CD14-positive monocyte (primary cell): Measurements from ENCODE around the gene RBL2. TPM values are rescaled to one million over a fixed set of nuclear protein-coding genes. Genes with fewer than 3 reads are reported as not detected.

Experiments
- DNase-seq, 3 donors: peaks; one replicate each; pipeline ENCODE4 v3.0.0-alpha.2; 2011 to 2022
- H2AFZ ChIP-seq: 2 replicates; pipeline ENCODE4 v1.6.0; 2012; ENCODE audit warnings: mild to moderate bottlenecking, low read depth, low read length, inconsistent platforms; ENCODE audit not compliant: insufficient read depth, poor library complexity, severe bottlenecking
- H3K27ac ChIP-seq, 2 donors: 1 replicate in 1 of 2; 2 replicates in 1 of 2; pipeline ENCODE4 v1.5.1; 2012 to 2013; ENCODE audit warnings: low read length in 2 of 2, control low read depth in 1 of 2, inconsistent platforms in 1 of 2, low read depth in 1 of 2, mild to moderate bottlenecking in 1 of 2
- H3K27me3 ChIP-seq, 2 donors: one replicate each; pipeline versions ENCODE4 v1.6.0 to v1.6.1; 2011 to 2013; ENCODE audit warnings: low read length in 2 of 2; ENCODE audit not compliant: control insufficient read depth in 2 of 2, insufficient read depth in 2 of 2
- H3K36me3 ChIP-seq, 2 donors: replicated peaks in 1 of 2; 1 replicate in 1 of 2; 2 replicates in 1 of 2; pipeline versions ENCODE4 v1.5.1 to v1.6.1; 2012 to 2013; ENCODE audit warnings: low read length in 2 of 2, control low read depth in 1 of 2, inconsistent platforms in 1 of 2, mild to moderate bottlenecking in 1 of 2; ENCODE audit not compliant: insufficient read depth in 2 of 2, control insufficient read depth in 1 of 2
- H3K4me1 ChIP-seq, 2 donors: 1 replicate in 1 of 2; 2 replicates in 1 of 2; pipeline versions ENCODE4 v1.5.1 to v1.6.1; 2012 to 2013; ENCODE audit warnings: low read length in 2 of 2, control low read depth in 1 of 2, inconsistent platforms in 1 of 2, mild to moderate bottlenecking in 1 of 2, moderate library complexity in 1 of 2; ENCODE audit not compliant: insufficient read depth in 2 of 2, control insufficient read depth in 1 of 2
- H3K4me2 ChIP-seq: replicated peaks from 2 replicates; pipeline ENCODE3; 2012; ENCODE audit warnings: low read length, moderate library complexity, mild to moderate bottlenecking; ENCODE audit not compliant: poor library complexity, severe bottlenecking; ENCODE audit errors: extremely low read depth
- H3K4me3 ChIP-seq, 3 experiments: fragments of 200-600 bp in 1 of 3; sonication (generic) in 1 of 3; replicated peaks in 1 of 3; 1 replicate in 2 of 3; 2 replicates in 1 of 3; pipeline ENCODE4 v1.5.1; 2011 to 2013; ENCODE audit warnings: low read length in 3 of 3, mild to moderate bottlenecking in 3 of 3, control low read depth in 2 of 3, low read depth in 2 of 3, inconsistent platforms in 1 of 3, moderate library complexity in 1 of 3
- H3K79me2 ChIP-seq: 2 replicates; pipeline ENCODE4 v1.6.0; 2012; ENCODE audit warnings: mild to moderate bottlenecking, control low read depth, inconsistent platforms, low read length, moderate library complexity; ENCODE audit not compliant: insufficient read depth
- H3K9ac ChIP-seq: 2 replicates; pipeline ENCODE4 v1.6.0; 2017; ENCODE audit warnings: low read length, mild to moderate bottlenecking; ENCODE audit not compliant: insufficient read depth, poor library complexity, severe bottlenecking
- H3K9me3 ChIP-seq, 2 donors: replicated peaks in 1 of 2; 1 replicate in 1 of 2; 2 replicates in 1 of 2; pipeline versions ENCODE4 v1.5.1 to v1.6.1; 2012 to 2013; ENCODE audit warnings: low read length in 2 of 2, control low read depth in 1 of 2; ENCODE audit not compliant: control insufficient read depth in 1 of 2, insufficient read depth in 1 of 2
- H4K20me1 ChIP-seq: 2 replicates; pipeline ENCODE4 v1.6.0; 2012; ENCODE audit warnings: mild to moderate bottlenecking, low read length, control low read depth, moderate library complexity; ENCODE audit not compliant: insufficient read depth
- H3K27ac Mint-ChIP-seq, 7 donors: one replicate each; pipeline ENCODE4 v1.8.0; 2020; ENCODE audit warnings: mild to moderate bottlenecking in 7 of 7, mixed read lengths in 7 of 7, moderate library complexity in 6 of 7, inconsistent platforms in 2 of 7
- H3K27me3 Mint-ChIP-seq, 3 donors: one replicate each; pipeline ENCODE4 v1.8.0; 2021 to 2022; ENCODE audit warnings: low read depth in 3 of 3, mild to moderate bottlenecking in 3 of 3, mixed read lengths in 3 of 3, moderate library complexity in 3 of 3, inconsistent platforms in 1 of 3
- H3K36me3 Mint-ChIP-seq, 2 donors: one replicate each; pipeline ENCODE4 v1.8.0; 2020; ENCODE audit warnings: mixed read lengths in 2 of 2, inconsistent platforms in 1 of 2, mild to moderate bottlenecking in 1 of 2
- H3K4me1 Mint-ChIP-seq: one replicate; pipeline ENCODE4 v1.8.0; 2020; ENCODE audit warnings: mild to moderate bottlenecking, mixed read lengths
- H3K4me3 Mint-ChIP-seq, 2 donors: one replicate each; pipeline ENCODE4 v1.8.0; 2020; ENCODE audit warnings: mild to moderate bottlenecking in 2 of 2, mixed read lengths in 2 of 2, moderate library complexity in 1 of 2
- H3K9me3 Mint-ChIP-seq, 7 donors: one replicate each; pipeline ENCODE4 v1.8.0; 2020 to 2022; ENCODE audit warnings: mixed read lengths in 7 of 7, mild to moderate bottlenecking in 6 of 7, moderate library complexity in 6 of 7, inconsistent platforms in 2 of 7
- WGBS: methylation state at CpG from one replicate; pipeline ENCODE4 v1.1.5; 2013; ENCODE audit warnings: missing lambda C conversion rate; ENCODE audit not compliant: insufficient coverage; 5-methylcytosine and 5-hydroxymethylcytosine counted together
- intact Hi-C, 2 donors: fragments of 100-400 bp; cut with micrococcal nuclease; formaldehyde crosslinking; loops; one replicate each; pipeline versions ENCODE4 v1.15.0 to v1.15.1; 2023
- polyA plus RNA-seq, 3 donors: library from polyadenylated mRNA; depleted of rRNA in 1 of 3; unstranded in 2 of 3; stranded (reverse) in 1 of 3; fragments of 300-500 nt in 2 of 3; fragments of >200 nt in 1 of 3; fragmentation: Illumina TruSeq in 2 of 3; gene quantifications; 1 replicate in 2 of 3; 2 replicates in 1 of 3; pipeline ENCODE4 v1.2.3, GENCODE V29; 2012 to 2021
- TF ChIP-seq, protein P1 (sequence below): fragments of 200-600 bp; IDR thresholded peaks from one replicate; pipeline ENCODE4 v1.8.0; 2022; ENCODE audit warnings: antibody characterized with exemption, mild to moderate bottlenecking

Gene RBL2
- polyA plus RNA-seq, 3 donors: 54.3 to 104 (median 77.7) TPM

DNA sequence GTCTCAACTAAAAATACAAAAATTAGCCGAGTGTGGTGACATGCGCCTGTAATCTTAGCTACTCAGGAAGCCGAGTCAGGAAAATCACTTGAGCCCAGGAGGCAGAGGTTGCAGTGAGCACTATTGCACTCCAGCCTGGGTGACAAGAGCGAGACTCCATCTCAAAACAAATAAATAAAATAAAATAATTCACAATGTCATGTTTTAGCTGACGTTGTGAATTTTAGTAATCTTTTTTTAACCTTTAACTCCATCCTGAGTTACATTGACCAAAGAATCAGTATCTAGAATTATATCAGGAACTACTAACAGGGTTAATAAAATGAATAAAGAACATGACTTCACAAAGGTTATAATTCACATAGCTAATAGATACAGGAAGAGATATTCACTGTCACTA lies 5.9 kb downstream of the RBL2 start:
- peaks cover 19% of the 10 kb centered on the region for H3K4me1 Mint-ChIP-seq
- no peaks in the 10 kb centered on the region for H3K9me3 Mint-ChIP-seq
- 100% methylated on average over 1 of the region's 5 CpGs for WGBS
- Histone ChIP-seq H3K4me2 (no peak overlapping the region), H3K27ac (no peak overlapping the region), H2AFZ (no peak overlapping the region), H3K4me1 (peaks cover 6 to 13% of the 10 kb centered on the region in 2 donors), H3K79me2 (peaks cover 55% of the 10 kb centered on the region), H4K20me1 (peaks cover 30% of the 10 kb centered on the region), H3K27me3 (no peaks in the 10 kb centered on the region), H3K36me3 (peaks cover 34 to 57% of the 10 kb centered on the region in 2 donors), H3K9ac (no peak overlapping the region), H3K4me3 (no peak overlapping the region), H3K9me3 (no peaks in the 10 kb centered on the region)
- no peak for DNase-seq
- intact Hi-C loops: no loop called here
- TF ChIP-seq, protein P1, sequence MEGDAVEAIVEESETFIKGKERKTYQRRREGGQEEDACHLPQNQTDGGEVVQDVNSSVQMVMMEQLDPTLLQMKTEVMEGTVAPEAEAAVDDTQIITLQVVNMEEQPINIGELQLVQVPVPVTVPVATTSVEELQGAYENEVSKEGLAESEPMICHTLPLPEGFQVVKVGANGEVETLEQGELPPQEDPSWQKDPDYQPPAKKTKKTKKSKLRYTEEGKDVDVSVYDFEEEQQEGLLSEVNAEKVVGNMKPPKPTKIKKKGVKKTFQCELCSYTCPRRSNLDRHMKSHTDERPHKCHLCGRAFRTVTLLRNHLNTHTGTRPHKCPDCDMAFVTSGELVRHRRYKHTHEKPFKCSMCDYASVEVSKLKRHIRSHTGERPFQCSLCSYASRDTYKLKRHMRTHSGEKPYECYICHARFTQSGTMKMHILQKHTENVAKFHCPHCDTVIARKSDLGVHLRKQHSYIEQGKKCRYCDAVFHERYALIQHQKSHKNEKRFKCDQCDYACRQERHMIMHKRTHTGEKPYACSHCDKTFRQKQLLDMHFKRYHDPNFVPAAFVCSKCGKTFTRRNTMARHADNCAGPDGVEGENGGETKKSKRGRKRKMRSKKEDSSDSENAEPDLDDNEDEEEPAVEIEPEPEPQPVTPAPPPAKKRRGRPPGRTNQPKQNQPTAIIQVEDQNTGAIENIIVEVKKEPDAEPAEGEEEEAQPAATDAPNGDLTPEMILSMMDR: no peak
- H3K4me3 Mint-ChIP-seq: no peak overlapping the region
- H3K27ac Mint-ChIP-seq: no peak overlapping the region
- peaks cover 39 to 53% of the 10 kb centered on the region in 2 donors for H3K36me3 Mint-ChIP-seq
- peaks cover 0 to 1% (median 0%) of the 10 kb centered on the region in 3 donors for H3K27me3 Mint-ChIP-seq

DNA sequence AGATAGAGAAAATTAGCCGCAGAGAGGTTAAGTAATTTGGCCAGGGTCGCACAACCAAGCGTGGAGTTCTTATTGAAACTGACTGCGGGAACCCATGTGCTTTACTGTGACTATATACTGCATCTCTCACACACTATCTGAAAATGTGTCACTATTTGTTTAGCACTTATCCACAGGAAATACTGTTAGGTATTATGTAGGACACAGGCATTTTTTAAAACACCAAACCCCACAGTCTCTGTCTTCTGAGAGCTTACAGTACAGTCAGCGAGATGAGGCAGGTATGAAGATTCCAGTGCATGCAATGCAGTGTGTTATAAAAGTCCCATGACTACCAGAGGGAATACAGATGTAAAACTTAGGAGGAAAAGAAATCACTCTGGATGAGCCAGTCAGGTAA lies 11.3 kb downstream of the RBL2 start:
- TF ChIP-seq, protein P1: no peak
- no peaks in the 10 kb centered on the region for H3K9me3 ChIP-seq
- H3K27me3 Mint-ChIP-seq: no peaks in the 10 kb centered on the region
- H3K36me3 ChIP-seq: peaks cover 63 to 87% of the 10 kb centered on the region in 2 donors
- peaks cover 7% of the 10 kb centered on the region for H4K20me1 ChIP-seq
- H3K4me1 ChIP-seq: no peaks in the 10 kb centered on the region
- peaks cover 1% of the 10 kb centered on the region for H3K79me2 ChIP-seq
- no peak overlapping the region for H3K4me3 ChIP-seq
- H3K27me3 ChIP-seq: no peaks in the 10 kb centered on the region
- H3K27ac ChIP-seq: no peak overlapping the region
- DNase-seq: no peak
- H3K4me1 Mint-ChIP-seq: peaks cover 2% of the 10 kb centered on the region
- intact Hi-C loops: no loop called here
- no peak overlapping the region for H3K4me2 ChIP-seq
- H3K9ac ChIP-seq: no peak overlapping the region
- no peak overlapping the region for H2AFZ ChIP-seq
- no CpG with 5 or more reads among the region's 5 CpGs for WGBS
- H3K36me3 Mint-ChIP-seq: peaks cover 67 to 89% of the 10 kb centered on the region in 2 donors
- H3K4me3 Mint-ChIP-seq: no peak overlapping the region
- no peak overlapping the region for H3K27ac Mint-ChIP-seq
- H3K9me3 Mint-ChIP-seq: no peaks in the 10 kb centered on the region
